ENCODE results near the gene TGFBI.

GRCh38 chr5:136034492-136034891, 5.7 kb downstream of the TGFBI start:
- no peak for TF ChIP-seq CTCF (IDR thresholded peaks at IDR 0.05)
- no peak for TF ChIP-seq POLR2A (IDR thresholded peaks at IDR 0.05)

Measured in esophagus squamous epithelium (tissue), 4 donors.